Measurements from ENCODE around the gene IARS1.

The IARS1 gene

DNA sequence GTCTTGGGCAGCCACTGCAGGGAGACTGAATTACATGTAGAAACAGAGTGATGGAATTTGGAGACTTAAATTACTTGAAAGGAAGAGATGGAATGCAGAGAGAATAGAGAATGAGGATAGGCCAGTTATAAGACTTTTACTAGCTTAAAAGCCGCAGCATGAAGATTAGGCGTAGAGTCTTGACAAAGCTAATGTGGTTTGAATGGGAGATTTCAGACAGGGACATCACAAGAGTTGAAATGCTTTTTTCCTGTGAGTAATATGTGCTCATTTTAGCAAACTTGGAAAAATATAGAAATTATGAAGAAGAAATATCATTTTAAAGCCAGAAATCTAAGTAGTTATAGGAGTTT, 39.8 kb upstream of the IARS1 start:
- H3K4me2 ChIP-seq (ENCODE audit: low read depth, low read length, poor library complexity, severe bottlenecking): no peak overlapping the region
- no peak overlapping the region for H3K27ac ChIP-seq (ENCODE audit: low read depth, low read length)
- H3K79me2 ChIP-seq (ENCODE audit: insufficient read depth, low read length): peaks cover 29% of the 10 kb centered on the region
- H3K9ac ChIP-seq (ENCODE audit: low read length): no peak overlapping the region
- no peak overlapping the region for H3K4me3 ChIP-seq (ENCODE audit: insufficient read depth, low read length, poor library complexity, severe bottlenecking)
- H3F3A ChIP-seq (ENCODE audit: insufficient read depth): no peaks in the 10 kb centered on the region
- no peaks in the 10 kb centered on the region for H3K9me2 ChIP-seq (replicated peaks; ENCODE audit: insufficient read depth, low read length)
- no peaks in the 10 kb centered on the region for H3K9me3 ChIP-seq (ENCODE audit: insufficient read depth, low read length)
- H3K27me3 ChIP-seq (ENCODE audit: low read length): no peaks in the 10 kb centered on the region
- no peak overlapping the region for H2AFZ ChIP-seq (ENCODE audit: low read depth, low read length, severe bottlenecking)
- H4K20me1 ChIP-seq (ENCODE audit: low read depth, low read length): no peaks in the 10 kb centered on the region
- peaks cover 35% of the 10 kb centered on the region for H3K36me3 ChIP-seq (ENCODE audit: low read length)
- no peak for TF ChIP-seq EZH2phosphoT487 (conservative IDR thresholded peaks at IDR 0.05; ENCODE audit: low read length)
- TF ChIP-seq, protein P1, sequence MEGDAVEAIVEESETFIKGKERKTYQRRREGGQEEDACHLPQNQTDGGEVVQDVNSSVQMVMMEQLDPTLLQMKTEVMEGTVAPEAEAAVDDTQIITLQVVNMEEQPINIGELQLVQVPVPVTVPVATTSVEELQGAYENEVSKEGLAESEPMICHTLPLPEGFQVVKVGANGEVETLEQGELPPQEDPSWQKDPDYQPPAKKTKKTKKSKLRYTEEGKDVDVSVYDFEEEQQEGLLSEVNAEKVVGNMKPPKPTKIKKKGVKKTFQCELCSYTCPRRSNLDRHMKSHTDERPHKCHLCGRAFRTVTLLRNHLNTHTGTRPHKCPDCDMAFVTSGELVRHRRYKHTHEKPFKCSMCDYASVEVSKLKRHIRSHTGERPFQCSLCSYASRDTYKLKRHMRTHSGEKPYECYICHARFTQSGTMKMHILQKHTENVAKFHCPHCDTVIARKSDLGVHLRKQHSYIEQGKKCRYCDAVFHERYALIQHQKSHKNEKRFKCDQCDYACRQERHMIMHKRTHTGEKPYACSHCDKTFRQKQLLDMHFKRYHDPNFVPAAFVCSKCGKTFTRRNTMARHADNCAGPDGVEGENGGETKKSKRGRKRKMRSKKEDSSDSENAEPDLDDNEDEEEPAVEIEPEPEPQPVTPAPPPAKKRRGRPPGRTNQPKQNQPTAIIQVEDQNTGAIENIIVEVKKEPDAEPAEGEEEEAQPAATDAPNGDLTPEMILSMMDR (IDR thresholded peaks at IDR 0.05; ENCODE audit: insufficient read depth, low read length, poor library complexity, severe bottlenecking): no peak

GRCh38 chr9:92332577-92333281, 39.2 kb upstream of the IARS1 start:
- no peak overlapping the region for H3K9ac ChIP-seq (ENCODE audit: low read length)
- no peaks in the 10 kb centered on the region for H3K9me3 ChIP-seq (ENCODE audit: insufficient read depth, low read length)
- no peaks in the 10 kb centered on the region for H3F3A ChIP-seq (ENCODE audit: insufficient read depth)
- H3K36me3 ChIP-seq (ENCODE audit: low read length): peaks cover 30% of the 10 kb centered on the region
- no peak overlapping the region for H3K27ac ChIP-seq (ENCODE audit: low read depth, low read length)
- peaks cover 34% of the 10 kb centered on the region for H3K79me2 ChIP-seq (ENCODE audit: insufficient read depth, low read length)
- no peak overlapping the region for H3K4me3 ChIP-seq (ENCODE audit: insufficient read depth, low read length, poor library complexity, severe bottlenecking)
- H3K4me2 ChIP-seq (ENCODE audit: low read depth, low read length, poor library complexity, severe bottlenecking): no peak overlapping the region
- H3K27me3 ChIP-seq (ENCODE audit: low read length): no peaks in the 10 kb centered on the region
- TF ChIP-seq, protein P1 (IDR thresholded peaks at IDR 0.05; ENCODE audit: insufficient read depth, low read length, poor library complexity, severe bottlenecking): no peak
- no peak for TF ChIP-seq EZH2phosphoT487 (conservative IDR thresholded peaks at IDR 0.05; ENCODE audit: low read length)
- H2AFZ ChIP-seq (ENCODE audit: low read depth, low read length, severe bottlenecking): no peak overlapping the region
- no peaks in the 10 kb centered on the region for H4K20me1 ChIP-seq (ENCODE audit: low read depth, low read length)
- H3K9me2 ChIP-seq (replicated peaks; ENCODE audit: insufficient read depth, low read length): no peaks in the 10 kb centered on the region

- H2AFZ ChIP-seq (ENCODE audit: low read depth, low read length, severe bottlenecking): no peak overlapping the region
- no peaks in the 10 kb centered on the region for H4K20me1 ChIP-seq (ENCODE audit: low read depth, low read length)
- H3K79me2 ChIP-seq (ENCODE audit: insufficient read depth, low read length): peaks cover 69% of the 10 kb centered on the region
- no peaks in the 10 kb centered on the region for H3K27me3 ChIP-seq (ENCODE audit: low read length)
- no peak overlapping the region for H3K27ac ChIP-seq (ENCODE audit: low read depth, low read length)
- H3K9me2 ChIP-seq (replicated peaks; ENCODE audit: insufficient read depth, low read length): no peaks in the 10 kb centered on the region
- no peak overlapping the region for H3K4me3 ChIP-seq (ENCODE audit: insufficient read depth, low read length, poor library complexity, severe bottlenecking)
- H3K4me2 ChIP-seq (ENCODE audit: low read depth, low read length, poor library complexity, severe bottlenecking): peak overlapping the region; percentile 95
- H3F3A ChIP-seq (ENCODE audit: insufficient read depth): no peaks in the 10 kb centered on the region
- H3K36me3 ChIP-seq (ENCODE audit: low read length): peaks cover 16% of the 10 kb centered on the region
- 0 out of 2 replicates have a peak overlapping the region, but pooled peaks have one; percentile 2 for H3K9ac ChIP-seq (ENCODE audit: low read length)
- no peak for TF ChIP-seq EZH2phosphoT487 (conservative IDR thresholded peaks at IDR 0.05; ENCODE audit: low read length)
- TF ChIP-seq, protein P1 (IDR thresholded peaks at IDR 0.05; ENCODE audit: insufficient read depth, low read length, poor library complexity, severe bottlenecking): no peak
- no peaks in the 10 kb centered on the region for H3K9me3 ChIP-seq (ENCODE audit: insufficient read depth, low read length)
Observed at GRCh38 chr9:92328225-92328624, 34.7 kb upstream of the IARS1 start.

Data from SU-DHL-6 (cell line).